H1 (cell line): ENCODE results near the gene OTOP3. TPM values are rescaled to one million over a fixed set of nuclear protein-coding genes. Genes with fewer than 3 reads are reported as not detected.

Experiments
- EGR1 ChIP-seq: IDR thresholded peaks from 2 replicates; pipeline ENCODE4 v1.6.1; 2011; ENCODE audit warnings: low read depth, low read length, borderline replicate concordance
- GABPA ChIP-seq: IDR thresholded peaks from 2 replicates; pipeline ENCODE4 v1.6.1; 2011; ENCODE audit warnings: mild to moderate bottlenecking, low read length, moderate library complexity, borderline replicate concordance; ENCODE audit not compliant: insufficient read depth
- POU5F1 ChIP-seq: IDR thresholded peaks from 2 replicates; pipeline ENCODE4 v1.6.1; 2011; ENCODE audit warnings: low read depth, mild to moderate bottlenecking, low read length, moderate library complexity
- SIRT6 ChIP-seq: IDR thresholded peaks from one replicate; pipeline ENCODE4 v1.7.1; 2012; ENCODE audit warnings: low read length, inconsistent platforms
- SIX5 ChIP-seq: IDR thresholded peaks from 2 replicates; pipeline ENCODE4 v1.6.1; 2011; ENCODE audit warnings: mild to moderate bottlenecking, low read depth, low read length
- polyA plus RNA-seq, 7 experiments: library from polyadenylated mRNA; depleted of rRNA in 3 of 7; stranded (reverse) in 5 of 7; unstranded in 2 of 7; fragments of >200 nt in 5 of 7; fragments of 200-250 nt in 2 of 7; gene quantifications; 1 replicate in 5 of 7; 2 replicates in 1 of 7; 4 replicates in 1 of 7; pipeline versions ENCODE4 v1.2.1 to v1.2.3, GENCODE V29; 2011 to 2013; ENCODE audit warnings: missing spikeins in 2 of 7, mixed read lengths in 2 of 7
- total RNA-seq: library from RNA; stranded (reverse); fragmentation: NEBNext Ultra II Directional; extraction: Animal tissue kit (Norgen Biotek cat#: 25700); gene quantifications from 2 replicates; pipeline ENCODE4 v1.2.1, GENCODE V29; 2021
- TF ChIP-seq, protein P1 (sequence below), 3 experiments: IDR thresholded peaks; 1 replicate in 2 of 3; 2 replicates in 1 of 3; pipeline versions ENCODE4 v1.5.1 to v1.6.1; 2011; ENCODE audit warnings: low read length in 3 of 3, mild to moderate bottlenecking in 3 of 3, inconsistent platforms in 2 of 3, low read depth in 1 of 3, moderate library complexity in 1 of 3; ENCODE audit not compliant: insufficient read depth in 1 of 3; ENCODE audit errors: control extremely low read depth in 1 of 3

OTOP3 gene
- total and polyA plus RNA-seq, 2 of the 8 experiments (the other 6 are each of a cell fraction or from before 2014, with no cell fraction given), result 0.05 TPM; not detected in 1

DNA sequence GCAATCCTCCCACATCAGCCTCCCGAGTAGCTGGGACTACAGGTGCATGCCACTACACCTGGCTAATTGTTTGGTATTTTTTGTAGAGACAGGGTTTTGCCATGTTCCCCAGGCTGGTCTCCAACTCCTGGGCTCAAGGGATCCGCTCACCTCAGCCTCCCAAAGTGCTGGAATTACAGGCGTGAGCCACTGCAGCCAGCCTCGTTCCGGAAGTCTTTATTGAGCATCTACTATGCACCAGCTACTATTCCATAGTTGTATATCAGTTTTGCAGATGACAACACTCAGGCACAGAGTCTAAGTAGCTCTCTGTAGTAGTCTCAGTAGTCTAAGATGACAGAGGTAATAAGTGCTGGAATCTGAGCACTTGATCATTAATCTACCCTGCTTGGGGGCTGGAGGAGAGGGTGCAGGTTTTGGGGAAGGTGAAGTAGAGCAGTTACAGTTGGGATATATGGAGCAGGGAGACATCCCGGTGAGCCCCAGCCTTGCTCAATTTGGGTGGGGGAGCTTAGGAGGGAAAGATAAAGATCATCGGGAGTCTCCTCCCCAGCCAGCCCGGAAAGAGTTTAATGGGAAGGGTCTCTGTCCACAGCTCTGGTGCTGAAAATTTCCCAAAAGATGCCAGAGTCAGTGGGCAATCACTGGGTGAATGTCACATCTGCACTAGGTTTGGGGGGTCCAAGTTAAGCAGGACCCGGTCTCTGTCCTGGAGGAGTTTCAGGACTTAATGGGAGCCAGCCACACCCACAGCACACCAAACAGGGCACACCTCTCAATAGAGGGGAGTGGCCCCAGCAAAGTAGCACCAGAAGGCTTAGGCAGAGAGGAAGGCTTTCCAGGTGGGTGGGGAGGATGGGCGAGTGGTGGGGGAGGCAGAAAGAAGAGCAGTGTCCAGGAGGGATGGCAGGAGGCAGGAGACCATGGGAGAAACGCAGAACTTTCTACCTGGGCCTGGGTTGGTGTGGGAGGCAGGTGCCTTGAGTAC, 1.7 kb downstream of the OTOP3 start (continued):
- TF ChIP-seq, protein P1, sequence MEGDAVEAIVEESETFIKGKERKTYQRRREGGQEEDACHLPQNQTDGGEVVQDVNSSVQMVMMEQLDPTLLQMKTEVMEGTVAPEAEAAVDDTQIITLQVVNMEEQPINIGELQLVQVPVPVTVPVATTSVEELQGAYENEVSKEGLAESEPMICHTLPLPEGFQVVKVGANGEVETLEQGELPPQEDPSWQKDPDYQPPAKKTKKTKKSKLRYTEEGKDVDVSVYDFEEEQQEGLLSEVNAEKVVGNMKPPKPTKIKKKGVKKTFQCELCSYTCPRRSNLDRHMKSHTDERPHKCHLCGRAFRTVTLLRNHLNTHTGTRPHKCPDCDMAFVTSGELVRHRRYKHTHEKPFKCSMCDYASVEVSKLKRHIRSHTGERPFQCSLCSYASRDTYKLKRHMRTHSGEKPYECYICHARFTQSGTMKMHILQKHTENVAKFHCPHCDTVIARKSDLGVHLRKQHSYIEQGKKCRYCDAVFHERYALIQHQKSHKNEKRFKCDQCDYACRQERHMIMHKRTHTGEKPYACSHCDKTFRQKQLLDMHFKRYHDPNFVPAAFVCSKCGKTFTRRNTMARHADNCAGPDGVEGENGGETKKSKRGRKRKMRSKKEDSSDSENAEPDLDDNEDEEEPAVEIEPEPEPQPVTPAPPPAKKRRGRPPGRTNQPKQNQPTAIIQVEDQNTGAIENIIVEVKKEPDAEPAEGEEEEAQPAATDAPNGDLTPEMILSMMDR (IDR thresholded peaks at IDR 0.05; ENCODE audit: control extremely low read depth in 1 of 3, insufficient read depth in 1 of 3, low read depth in 1 of 3, low read length in 3 of 3), result no peak
- TF ChIP-seq SIX5, result no peak
- TF ChIP-seq POU5F1, result no peak
- TF ChIP-seq GABPA, result no peak
- no peak for TF ChIP-seq SIRT6
- no peak for TF ChIP-seq EGR1
